Activated T-helper 1 cell treated with anti-CD3 and anti-CD28 coated beads, Interleukin-12 subunit alpha, Interleukin-12 subunit beta, Interleukin-2, Interleukin-4 antibody, amounts not matched to agents 30 ng/mL and 10 ng/mL and 1 ng/mL, durations not matched to agents 14 hours and 24 hours and 36 hours (primary cell): ENCODE data around the gene ARRDC3. TPM values are rescaled to one million over a fixed set of nuclear protein-coding genes. Genes with fewer than 3 reads are reported as not detected.
A peak's percentile ranks its signal among the peaks of the same experiment; 100 is the strongest.
"Not testable (repeated sequence)": the region's sequence is repeated elsewhere in the genome, so short reads cannot be mapped to it uniquely, and the experiment has no call there.

Source experiments
- DNase-seq: peaks from one replicate; pipeline ENCODE4 v3.0.0; 2021; ENCODE audit warnings: low spot score
- H3K27ac Mint-ChIP-seq: one replicate; pipeline ENCODE4 v1.8.0; 2021; ENCODE audit warnings: mild to moderate bottlenecking, mixed read lengths
- H3K27me3 Mint-ChIP-seq: one replicate; pipeline ENCODE4 v1.8.0; 2022; ENCODE audit warnings: mild to moderate bottlenecking, moderate library complexity, mixed read lengths; ENCODE audit not compliant: insufficient read depth
- H3K36me3 Mint-ChIP-seq: one replicate; pipeline ENCODE4 v1.8.0; 2021; ENCODE audit warnings: low read depth, mixed read lengths
- H3K4me1 Mint-ChIP-seq: one replicate; pipeline ENCODE4 v1.8.0; 2021; ENCODE audit warnings: low read depth, mixed read lengths
- H3K4me3 Mint-ChIP-seq: one replicate; pipeline ENCODE4 v1.8.0; 2021; ENCODE audit warnings: mild to moderate bottlenecking, moderate library complexity, mixed read lengths
- H3K9me3 Mint-ChIP-seq: one replicate; pipeline ENCODE4 v1.8.0; 2021; ENCODE audit warnings: mixed read lengths
- intact Hi-C: fragments of 100-400 bp; cut with micrococcal nuclease; formaldehyde crosslinking; loops from one replicate; pipeline ENCODE4 v1.15.1; 2024
- total RNA-seq: library from RNA; stranded (reverse); gene quantifications from 2 replicates; pipeline ENCODE4 v1.2.3, GENCODE V29; 2022

ARRDC3 gene
- total RNA-seq, 1 donor from 2014 or later = 11.5 TPM

DNA sequence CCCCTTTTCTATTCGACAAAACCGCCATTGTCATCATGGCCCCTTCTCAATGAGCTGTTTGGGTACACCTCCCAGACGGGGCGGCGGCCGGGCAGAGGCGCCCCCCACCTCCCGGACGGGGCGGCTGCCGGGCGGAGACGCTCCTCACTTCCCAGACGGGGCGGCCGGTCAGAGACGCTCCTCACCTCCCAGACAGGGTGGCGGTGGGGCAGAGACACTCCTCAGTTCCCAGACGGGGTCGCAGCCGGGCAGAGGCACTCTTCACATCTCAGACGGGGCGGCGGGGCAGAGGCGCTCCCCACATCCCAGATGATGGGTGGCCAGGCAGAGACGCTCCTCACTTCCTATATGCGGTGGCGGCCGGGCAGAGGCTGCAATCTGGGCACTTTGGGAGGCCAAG lies 40.2 kb downstream of the ARRDC3 start:
- H3K4me1 Mint-ChIP-seq, H3K9me3 Mint-ChIP-seq, H3K4me3 Mint-ChIP-seq, DNase-seq, intact Hi-C loops, H3K36me3 Mint-ChIP-seq, H3K27ac Mint-ChIP-seq, H3K27me3 Mint-ChIP-seq: not testable (repeated sequence)

DNA sequence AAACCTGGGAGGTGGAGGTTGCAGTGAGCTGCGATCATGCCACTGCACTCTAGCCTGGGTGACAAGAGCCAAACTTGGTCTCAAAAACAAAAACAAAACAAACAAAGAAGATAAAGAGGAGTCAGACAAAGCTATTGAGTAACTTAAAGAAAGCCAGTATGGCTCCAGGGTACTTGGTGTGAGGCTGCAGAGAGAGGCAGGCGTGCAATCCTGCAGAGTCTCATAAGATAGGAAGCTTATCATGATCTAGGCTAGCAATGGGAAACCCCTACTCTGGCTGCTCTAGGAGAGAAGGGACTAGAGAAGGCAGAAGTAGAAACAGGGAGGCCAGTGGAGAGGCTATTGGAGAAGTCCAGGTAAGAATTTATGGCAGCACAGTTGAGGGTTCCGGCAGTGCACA lies 42.0 kb downstream of the ARRDC3 start:
- Mint-ChIP-seq H3K36me3 (no peaks in the 10 kb centered on the region), H3K27me3 (peaks cover 7% of the 10 kb centered on the region), H3K4me3 (no peak overlapping the region), H3K9me3 (no peaks in the 10 kb centered on the region), H3K27ac (no peak overlapping the region), H3K4me1 (no peaks in the 10 kb centered on the region)
- no peak for DNase-seq
- intact Hi-C loops = no loop called here

GRCh38 chr5:91340532-91340931 lies 42.6 kb downstream of the ARRDC3 start:
- H3K27me3 Mint-ChIP-seq = peaks cover 6% of the 10 kb centered on the region
- intact Hi-C loops = no loop called here
- H3K4me1 Mint-ChIP-seq = no peaks in the 10 kb centered on the region

DNA sequence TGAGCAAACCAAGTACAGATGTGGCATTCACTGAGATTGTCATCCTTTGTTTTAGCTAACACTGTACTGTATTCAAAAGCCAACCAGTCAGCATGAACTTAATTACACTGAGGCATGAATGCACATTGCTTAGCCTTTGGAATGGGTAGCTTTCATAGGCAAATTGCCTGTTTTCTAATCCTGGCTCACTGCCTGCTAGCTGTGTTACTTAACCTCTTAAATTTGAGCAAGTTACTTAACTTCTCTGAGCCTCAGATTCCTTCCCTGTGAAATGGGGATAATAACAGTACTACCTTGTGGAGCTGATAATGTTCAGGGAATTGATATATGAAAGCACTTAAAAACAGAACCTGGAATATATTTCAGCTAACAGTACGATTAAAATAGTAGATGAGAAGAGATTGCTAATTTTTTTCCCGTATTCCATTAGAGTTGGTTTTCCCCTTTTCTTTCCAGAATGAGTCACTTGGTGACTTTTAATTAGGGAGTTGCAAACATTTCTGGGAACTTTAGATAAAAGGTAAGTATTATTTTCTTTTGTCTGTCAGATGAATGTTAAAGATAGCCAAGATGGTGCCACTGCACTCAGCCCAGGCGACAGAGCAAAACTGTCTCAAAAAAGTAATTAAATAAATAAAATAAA lies 43.9 kb downstream of the ARRDC3 start:
- intact Hi-C loops = no loop called here
- no peak overlapping the region for H3K27ac Mint-ChIP-seq

More at GRCh38 chr5:91340532-91340931, 42.6 kb downstream of the ARRDC3 start:
- Mint-ChIP-seq H3K27ac (no peak overlapping the region), H3K36me3 (no peaks in the 10 kb centered on the region), H3K4me3 (no peak overlapping the region), H3K9me3 (no peaks in the 10 kb centered on the region)
- DNase-seq = no peak

GRCh38 chr5:91332267-91333045 lies 50.7 kb downstream of the ARRDC3 start:
- Mint-ChIP-seq H3K4me1 (peaks cover 33% of the 10 kb centered on the region), H3K27ac (peak overlapping the region; percentile 37), H3K36me3 (peaks cover 3% of the 10 kb centered on the region), H3K4me3 (no peak overlapping the region), H3K9me3 (no peaks in the 10 kb centered on the region), H3K27me3 (peaks cover 11% of the 10 kb centered on the region)
- intact Hi-C loops = loop anchor here (2.0 to 5.0 kb wide), 2 partner anchors 50 to 105 kb away; partner anchors contain the start of gene ARRDC3
- no peak for DNase-seq

More for the DNA sequence above, 43.9 kb downstream of the ARRDC3 start:
- Mint-ChIP-seq H3K4me3 (no peak overlapping the region), H3K4me1 (no peaks in the 10 kb centered on the region), H3K36me3 (no peaks in the 10 kb centered on the region), H3K9me3 (no peaks in the 10 kb centered on the region), H3K27me3 (peaks cover 6% of the 10 kb centered on the region)
- no peak for DNase-seq

- peaks cover 33% of the 10 kb centered on the region for H3K4me1 Mint-ChIP-seq
- H3K27ac Mint-ChIP-seq = no peak overlapping the region
- peaks cover 11% of the 10 kb centered on the region for H3K27me3 Mint-ChIP-seq
- peaks cover 3% of the 10 kb centered on the region for H3K36me3 Mint-ChIP-seq
- intact Hi-C loops = loop anchor here (2.0 to 5.0 kb wide), 2 partner anchors 51 to 104 kb away; partner anchors contain the start of gene ARRDC3
- no peak for DNase-seq
- H3K9me3 Mint-ChIP-seq = no peaks in the 10 kb centered on the region
- H3K4me3 Mint-ChIP-seq = no peak overlapping the region
Observed at GRCh38 chr5:91331705-91332104, 51.4 kb downstream of the ARRDC3 start.

DNA sequence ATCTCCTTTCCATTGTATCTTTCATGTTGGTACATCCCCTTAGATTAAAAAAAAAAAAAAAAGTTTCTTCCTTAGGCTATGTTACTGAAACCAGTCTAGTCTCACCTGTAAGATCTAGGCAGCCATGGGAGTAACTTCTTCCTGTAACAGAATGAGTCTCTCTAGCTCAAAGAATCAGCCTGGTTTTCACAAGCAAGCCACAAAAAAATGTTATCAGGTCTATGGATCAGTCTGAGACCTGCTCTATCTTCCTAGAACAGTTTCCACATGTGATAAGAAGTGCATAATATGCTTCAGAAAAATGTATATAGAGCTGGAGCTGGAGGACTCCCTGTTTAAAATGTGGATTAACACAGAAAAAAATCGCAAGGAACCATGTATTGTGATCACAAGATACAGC lies 53.8 kb downstream of the ARRDC3 start:
- no peak overlapping the region for H3K27ac Mint-ChIP-seq
- H3K4me1 Mint-ChIP-seq = peaks cover 33% of the 10 kb centered on the region
- H3K27me3 Mint-ChIP-seq = peaks cover 7% of the 10 kb centered on the region
- intact Hi-C loops = loop anchor here (1.0 kb wide), 4 partner anchors 15 to 60 kb away; no protein-coding TSS in a partner anchor
- H3K9me3 Mint-ChIP-seq = no peaks in the 10 kb centered on the region
- no peak overlapping the region for H3K4me3 Mint-ChIP-seq
- peaks cover 3% of the 10 kb centered on the region for H3K36me3 Mint-ChIP-seq
- no peak for DNase-seq

- peaks cover 3% of the 10 kb centered on the region for H3K36me3 Mint-ChIP-seq
- intact Hi-C loops = loop anchor here (1.0 kb wide), 4 partner anchors 14 to 59 kb away; no protein-coding TSS in a partner anchor
Observed at GRCh38 chr5:91328743-91329142, 54.4 kb downstream of the ARRDC3 start.

DNA sequence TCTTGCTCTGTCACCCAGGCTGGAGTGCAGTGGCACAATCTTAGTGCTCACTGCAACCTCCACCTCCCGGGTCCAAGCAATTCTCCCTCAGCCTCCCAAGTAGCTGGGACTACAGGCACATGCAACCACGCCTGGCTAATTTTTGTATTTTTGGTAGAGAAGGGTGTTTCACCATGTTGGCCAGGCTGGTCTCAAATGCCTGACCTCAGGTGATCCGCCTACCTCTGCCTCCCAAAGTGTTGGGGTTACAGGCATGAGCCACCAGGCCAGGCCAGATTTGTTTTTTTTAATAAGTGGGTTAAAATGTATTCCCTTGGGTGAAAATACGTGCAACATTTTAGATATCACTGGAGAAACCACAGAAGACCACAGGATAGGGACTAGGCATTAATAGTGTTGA lies 60.1 kb downstream of the ARRDC3 start:
- H3K4me3 Mint-ChIP-seq, H3K36me3 Mint-ChIP-seq, H3K27me3 Mint-ChIP-seq, H3K9me3 Mint-ChIP-seq, DNase-seq, H3K27ac Mint-ChIP-seq, H3K4me1 Mint-ChIP-seq, intact Hi-C loops: not testable (repeated sequence)

More at GRCh38 chr5:91328743-91329142, 54.4 kb downstream of the ARRDC3 start:
- H3K27me3 Mint-ChIP-seq = peaks cover 9% of the 10 kb centered on the region
- DNase-seq = no peak
- no peaks in the 10 kb centered on the region for H3K9me3 Mint-ChIP-seq
- H3K27ac Mint-ChIP-seq = no peak overlapping the region
- no peak overlapping the region for H3K4me3 Mint-ChIP-seq
- H3K4me1 Mint-ChIP-seq = peaks cover 33% of the 10 kb centered on the region

DNA sequence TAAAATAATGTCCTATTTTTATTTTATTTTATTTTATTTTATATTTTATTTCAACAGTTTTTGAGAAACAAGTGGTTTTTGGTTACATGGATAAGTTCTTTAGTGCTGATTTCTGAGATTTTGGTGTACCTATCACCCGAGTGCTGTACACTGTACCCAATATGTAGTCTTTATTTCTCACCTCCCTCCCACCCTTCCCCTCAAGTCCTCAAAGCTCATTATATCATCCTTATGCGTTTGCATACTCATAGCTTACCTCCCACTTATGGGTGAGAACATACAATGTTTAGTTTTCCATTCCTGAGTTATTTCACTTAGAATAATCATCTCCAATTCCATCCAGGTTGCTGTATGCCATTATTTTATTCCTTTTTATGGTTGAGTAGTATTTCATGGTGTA lies 63.5 kb downstream of the ARRDC3 start:
- H3K4me1 Mint-ChIP-seq = peaks cover 15% of the 10 kb centered on the region
- intact Hi-C loops = no loop called here
- no peaks in the 10 kb centered on the region for H3K36me3 Mint-ChIP-seq
- H3K27me3 Mint-ChIP-seq = peaks cover 5% of the 10 kb centered on the region
- no peak for DNase-seq
- H3K27ac Mint-ChIP-seq = no peak overlapping the region
- H3K4me3 Mint-ChIP-seq = no peak overlapping the region
- H3K9me3 Mint-ChIP-seq = no peaks in the 10 kb centered on the region

DNA sequence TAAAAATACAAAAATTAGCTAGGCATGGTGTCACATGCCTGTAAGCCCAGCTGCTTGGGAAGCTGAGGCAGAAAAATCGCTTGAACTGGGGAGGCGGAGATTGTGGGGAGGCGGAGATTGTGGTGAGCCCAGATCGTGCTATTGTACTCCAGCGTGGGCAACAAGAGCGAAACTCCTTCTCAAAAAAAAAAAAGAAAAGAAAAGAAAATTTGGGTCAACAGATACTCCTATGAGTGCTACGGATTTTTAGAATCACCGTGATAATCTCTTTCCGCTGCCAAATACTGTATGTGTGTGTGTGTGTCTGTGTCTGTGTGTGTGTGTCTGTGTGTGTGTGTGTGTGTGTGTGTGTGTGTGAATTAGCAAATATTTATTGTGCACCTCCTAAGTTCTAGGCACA lies 64.4 kb downstream of the ARRDC3 start:
- Mint-ChIP-seq H3K4me1 (peaks cover 24% of the 10 kb centered on the region), H3K36me3 (no peaks in the 10 kb centered on the region), H3K27ac (no peak overlapping the region), H3K27me3 (peaks cover 3% of the 10 kb centered on the region), H3K9me3 (no peaks in the 10 kb centered on the region), H3K4me3 (no peak overlapping the region)
- intact Hi-C loops = no loop called here
- no peak for DNase-seq
